ENCODE measurements around the gene C19orf85.
"Not testable (repeated sequence)": the region's sequence is repeated elsewhere in the genome, so short reads cannot be mapped to it uniquely, and the experiment has no call there.

The C19orf85 gene

DNA sequence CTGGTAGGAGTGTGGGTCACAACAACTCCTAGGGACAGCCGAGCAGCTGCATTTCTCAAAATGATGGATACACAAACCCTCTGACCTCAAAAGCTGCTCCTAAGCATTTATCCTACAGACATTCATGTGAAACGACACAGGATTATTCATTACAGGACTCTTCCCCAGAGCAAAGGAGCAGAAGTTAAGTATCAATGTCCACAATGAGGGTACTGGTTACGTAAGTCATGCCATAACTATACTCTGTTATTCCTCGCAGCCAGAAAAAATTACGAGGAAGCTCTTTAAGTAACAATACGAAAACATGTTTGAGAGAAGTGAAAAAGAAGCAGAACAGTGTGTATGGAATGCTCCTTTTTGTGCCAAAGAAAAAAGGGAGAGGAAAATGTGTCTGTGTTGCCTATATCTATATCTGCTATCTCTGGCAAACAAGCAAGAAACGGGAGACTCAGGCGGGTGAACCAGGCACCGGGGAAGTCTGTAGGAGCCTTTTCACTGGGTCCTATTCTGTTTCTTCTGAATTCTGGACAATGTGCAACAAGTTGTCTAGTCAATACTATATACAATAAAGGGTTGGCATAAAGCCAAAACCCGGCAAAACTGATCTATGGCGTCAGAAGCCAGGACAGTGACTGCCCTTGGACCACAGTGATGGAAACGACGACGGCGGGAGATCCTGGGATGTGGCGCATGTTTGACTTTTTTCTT, 4.4 kb downstream of the C19orf85 start:
- Mint-ChIP-seq H3K27me3 (no peaks in the 10 kb centered on the region), H3K27ac (no peak overlapping the region), H3K9me3 (no peaks in the 10 kb centered on the region), H3K4me1 (ENCODE audit: low read depth) (peaks cover 24% of the 10 kb centered on the region), H3K36me3 (ENCODE audit: low read depth) (no peaks in the 10 kb centered on the region), H3K4me3 (peak overlapping the region; percentile 85)

DNA sequence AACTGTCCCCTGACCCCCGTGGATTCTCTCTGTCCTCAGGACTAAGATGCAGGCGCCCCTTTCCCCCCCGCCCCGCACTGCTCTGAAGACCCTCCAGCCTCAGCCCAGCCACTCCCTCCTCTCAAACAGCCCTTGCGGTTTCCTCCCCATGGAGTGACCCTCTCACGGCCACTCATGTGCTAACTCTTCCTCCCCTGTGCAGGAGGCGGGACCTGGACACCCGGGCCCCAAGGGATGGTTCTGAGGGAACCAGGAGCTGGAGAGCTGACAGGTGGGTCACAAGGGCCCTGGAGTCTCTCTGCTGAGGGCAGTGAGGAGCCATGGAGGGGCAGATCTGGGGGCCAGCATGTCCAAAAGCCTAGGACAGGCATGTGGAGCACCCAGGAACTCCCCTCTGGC, 5.0 kb downstream of the C19orf85 start:
- Mint-ChIP-seq H3K4me3 (peak overlapping the region; percentile 85), H3K27ac (no peak overlapping the region), H3K4me1 (ENCODE audit: low read depth) (peaks cover 24% of the 10 kb centered on the region), H3K9me3 (no peaks in the 10 kb centered on the region), H3K36me3 (ENCODE audit: low read depth) (no peaks in the 10 kb centered on the region), H3K27me3 (no peaks in the 10 kb centered on the region)

DNA sequence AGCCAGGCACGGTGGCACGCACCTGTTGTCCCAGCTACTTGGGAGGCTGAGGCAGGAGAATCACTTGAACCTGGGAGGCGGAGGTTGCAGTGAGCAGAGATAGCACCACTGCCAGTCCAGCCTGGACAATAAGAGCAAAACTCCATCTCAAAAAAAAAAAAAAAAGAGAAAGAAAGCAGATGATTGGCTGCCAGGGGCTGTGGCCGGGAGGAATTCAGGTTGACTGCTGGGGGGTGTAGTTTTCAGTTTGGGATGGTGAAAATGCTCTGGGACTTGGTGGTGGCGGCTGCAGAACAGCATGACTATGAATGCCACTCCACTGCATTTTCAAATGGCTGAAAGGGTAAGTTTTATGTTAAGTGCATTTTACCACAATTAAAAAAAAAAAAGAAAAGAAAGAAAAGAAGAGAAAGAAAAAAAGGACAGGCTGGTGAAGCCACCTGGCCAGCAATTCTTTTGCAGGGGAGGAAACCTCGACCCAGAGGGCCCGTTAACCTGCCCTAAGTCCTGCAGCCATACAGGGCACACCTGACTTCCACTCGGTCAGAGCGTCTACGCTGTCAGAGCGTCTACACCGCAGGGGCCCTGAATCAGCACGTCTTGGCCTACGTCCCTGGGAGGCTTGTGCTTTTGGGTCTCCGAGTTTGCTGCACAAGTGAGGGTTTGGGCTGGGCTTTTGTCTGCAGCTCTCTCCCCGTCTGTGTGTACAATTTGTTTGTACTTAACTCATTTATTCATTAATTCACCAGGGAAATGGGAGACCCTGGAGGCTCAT, 6.7 kb downstream of the C19orf85 start:
- H3K9me3 Mint-ChIP-seq = no peaks in the 10 kb centered on the region
- H3K27ac Mint-ChIP-seq = no peak overlapping the region

DNA sequence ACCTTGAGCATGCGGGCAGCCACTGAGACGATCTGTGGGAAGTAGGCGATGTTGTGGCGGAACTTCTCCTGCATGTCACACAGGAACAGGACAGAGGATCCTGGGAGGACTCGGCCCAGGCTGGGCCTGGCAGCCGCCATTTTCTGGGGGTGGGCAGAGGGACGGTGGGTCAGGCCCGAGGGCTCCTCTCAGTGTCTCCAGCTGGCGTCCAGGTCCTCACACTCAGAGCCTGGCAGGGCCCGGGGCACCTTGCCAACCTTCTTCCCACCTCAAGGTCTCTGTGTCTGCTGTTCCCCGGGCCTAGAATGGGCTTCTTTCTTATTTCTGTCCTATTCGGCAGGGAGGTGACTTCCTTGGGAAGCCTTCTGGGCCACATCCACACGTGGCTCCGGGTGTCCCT, 8.2 kb downstream of the C19orf85 start:
- Mint-ChIP-seq H3K27ac (no peak overlapping the region), H3K4me3 (no peak overlapping the region), H3K27me3 (peaks cover 15% of the 10 kb centered on the region), H3K9me3 (no peaks in the 10 kb centered on the region), H3K36me3 (ENCODE audit: low read depth) (peaks cover 11% of the 10 kb centered on the region), H3K4me1 (ENCODE audit: low read depth) (peaks cover 22% of the 10 kb centered on the region)

More for the DNA sequence above, 6.7 kb downstream of the C19orf85 start:
- peaks cover 29% of the 10 kb centered on the region for H3K4me1 Mint-ChIP-seq (ENCODE audit: low read depth)
- peaks cover 11% of the 10 kb centered on the region for H3K36me3 Mint-ChIP-seq (ENCODE audit: low read depth)
- H3K27me3 Mint-ChIP-seq = peaks cover 11% of the 10 kb centered on the region
- H3K4me3 Mint-ChIP-seq = no peak overlapping the region

DNA sequence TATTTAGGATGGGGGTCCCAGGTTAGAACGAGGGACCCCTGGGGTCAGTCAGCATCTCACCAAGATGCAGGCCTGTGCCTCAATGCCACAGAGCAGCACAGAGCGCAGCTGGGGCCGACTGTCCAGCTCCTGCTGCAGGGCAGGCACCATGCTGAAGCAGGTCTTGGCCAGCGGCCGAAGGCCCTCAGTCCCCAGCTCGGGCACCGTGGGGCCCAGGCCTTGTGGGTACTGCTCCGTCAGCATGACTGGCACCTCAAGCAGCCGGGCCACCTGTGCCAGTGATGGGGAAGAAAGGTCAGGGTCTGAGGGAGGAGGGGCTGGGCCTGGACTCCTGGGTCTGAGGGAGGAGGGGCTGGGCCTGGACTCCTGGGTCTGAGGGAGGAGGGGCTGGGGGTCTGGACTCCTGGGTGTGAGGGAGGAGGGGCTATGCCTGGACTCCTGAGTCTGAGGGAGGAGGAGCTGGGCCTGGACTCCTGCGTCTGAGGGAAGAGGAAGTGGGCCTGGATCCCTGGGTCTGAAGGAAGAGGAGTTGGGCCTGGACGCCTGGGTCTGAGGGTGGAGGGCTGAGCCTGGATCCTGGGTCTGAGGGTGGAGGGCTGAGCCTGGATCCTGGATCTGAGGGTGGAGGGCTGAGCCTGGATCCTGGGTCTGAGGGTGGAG, 8.8 kb downstream of the C19orf85 start:
- H3K27me3 Mint-ChIP-seq = peaks cover 19% of the 10 kb centered on the region
- H3K4me1 Mint-ChIP-seq (ENCODE audit: low read depth) = peaks cover 19% of the 10 kb centered on the region
- H3K36me3 Mint-ChIP-seq (ENCODE audit: low read depth) = peaks cover 11% of the 10 kb centered on the region
- no peak overlapping the region for H3K27ac Mint-ChIP-seq
- H3K9me3 Mint-ChIP-seq = no peaks in the 10 kb centered on the region
- H3K4me3 Mint-ChIP-seq = no peak overlapping the region

DNA sequence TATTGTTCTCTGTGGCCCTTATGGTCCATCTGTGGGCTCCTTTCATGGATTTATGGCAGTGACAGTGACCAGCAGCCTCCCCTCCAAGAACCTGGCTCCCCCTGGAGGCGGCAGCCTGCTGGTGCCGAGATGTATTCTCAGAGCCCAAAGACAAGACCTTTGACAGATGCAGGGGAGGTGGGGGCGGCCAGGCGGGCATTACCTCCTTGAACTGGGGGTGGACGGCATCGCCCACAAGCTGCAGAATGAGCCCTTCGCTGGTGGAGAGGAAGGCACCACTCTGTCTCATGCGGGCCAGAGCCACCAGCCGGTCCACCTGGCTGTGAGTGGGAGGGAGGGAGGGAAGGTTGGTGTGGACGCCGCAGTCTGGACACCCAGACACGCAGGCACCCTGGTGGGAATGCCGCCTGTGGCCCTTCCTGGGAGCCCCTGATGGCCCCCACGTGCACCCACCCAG, 9.7 kb downstream of the C19orf85 start:
- Mint-ChIP-seq H3K36me3 (ENCODE audit: low read depth) (peaks cover 11% of the 10 kb centered on the region), H3K4me1 (ENCODE audit: low read depth) (peaks cover 10% of the 10 kb centered on the region), H3K4me3 (no peak overlapping the region), H3K27ac (no peak overlapping the region), H3K9me3 (no peaks in the 10 kb centered on the region), H3K27me3 (peaks cover 23% of the 10 kb centered on the region)

DNA sequence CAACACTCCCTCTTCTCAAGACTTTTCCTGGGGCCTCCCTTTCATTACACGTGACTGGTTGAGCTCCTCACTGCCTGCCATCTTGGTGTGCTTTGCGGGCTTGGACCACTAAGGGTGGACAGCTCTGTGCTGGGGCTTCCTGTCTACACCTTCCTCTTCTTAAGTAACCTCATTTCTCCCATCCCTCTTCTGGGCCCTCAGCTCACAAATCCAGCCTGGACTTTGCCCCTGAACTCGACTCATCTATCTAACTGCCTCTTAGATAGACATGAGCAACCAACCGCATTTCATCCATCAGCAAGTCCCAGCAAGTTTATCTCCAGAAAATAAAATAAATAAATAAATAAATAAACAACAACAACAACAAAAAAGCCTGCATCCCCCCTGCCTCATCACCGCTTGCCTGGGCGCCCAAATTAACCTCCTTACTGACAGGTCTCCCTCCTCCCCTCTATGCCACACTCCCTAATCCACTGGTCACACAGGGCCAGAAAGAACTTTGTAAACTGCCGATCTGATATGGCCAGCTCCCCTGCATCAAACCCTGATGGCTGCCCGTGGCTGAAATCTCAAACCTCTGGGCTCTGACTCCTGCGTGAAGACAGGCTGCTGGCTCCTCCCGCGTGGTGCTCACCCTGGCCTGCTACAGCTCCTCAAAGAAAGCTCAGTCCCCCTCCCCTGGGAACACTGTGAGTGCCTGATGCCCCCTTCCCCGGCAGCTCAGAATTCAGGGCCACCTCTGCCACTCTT, 10.9 kb downstream of the C19orf85 start:
- no peak overlapping the region for H3K4me3 Mint-ChIP-seq
- peaks cover 23% of the 10 kb centered on the region for H3K27me3 Mint-ChIP-seq
- peaks cover 11% of the 10 kb centered on the region for H3K36me3 Mint-ChIP-seq (ENCODE audit: low read depth)
- H3K27ac Mint-ChIP-seq = no peak overlapping the region
- peaks cover 9% of the 10 kb centered on the region for H3K4me1 Mint-ChIP-seq (ENCODE audit: low read depth)
- H3K9me3 Mint-ChIP-seq = no peaks in the 10 kb centered on the region

DNA sequence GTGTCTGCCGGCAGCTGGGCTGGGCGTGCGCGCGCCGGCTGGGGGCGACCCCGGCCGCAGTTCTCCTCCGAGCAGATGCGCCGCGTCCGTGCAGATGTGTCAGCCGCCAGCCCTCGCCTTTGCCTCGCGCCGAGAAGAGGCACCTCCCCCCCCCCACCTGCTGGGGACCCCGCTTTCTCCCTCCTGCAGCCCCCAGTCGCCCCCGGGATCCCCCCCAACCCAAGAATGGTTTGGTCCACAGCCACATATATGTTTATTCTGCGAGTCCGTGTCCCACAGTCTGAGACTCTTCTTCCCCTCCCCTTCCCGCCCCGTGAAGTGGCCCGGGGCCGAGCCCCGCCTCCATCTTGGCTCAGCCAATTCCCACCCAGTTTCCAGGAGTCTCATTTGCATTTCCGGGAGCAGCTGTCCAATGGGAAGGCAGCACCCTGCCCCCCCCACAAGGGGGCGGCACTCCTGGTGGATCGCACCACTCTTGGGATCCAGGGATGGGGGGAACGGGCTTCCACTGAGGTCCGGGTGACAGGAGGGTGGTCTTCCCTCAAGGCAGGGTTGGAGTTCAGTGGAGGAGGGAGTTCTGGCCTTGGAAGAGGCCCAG, 11.7 kb downstream of the C19orf85 start:
- Mint-ChIP-seq H3K9me3 (no peaks in the 10 kb centered on the region), H3K27ac (no peak overlapping the region), H3K4me1 (ENCODE audit: low read depth) (peaks cover 9% of the 10 kb centered on the region), H3K27me3 (peaks cover 23% of the 10 kb centered on the region), H3K4me3 (no peak overlapping the region), H3K36me3 (ENCODE audit: low read depth) (peaks cover 11% of the 10 kb centered on the region)

DNA sequence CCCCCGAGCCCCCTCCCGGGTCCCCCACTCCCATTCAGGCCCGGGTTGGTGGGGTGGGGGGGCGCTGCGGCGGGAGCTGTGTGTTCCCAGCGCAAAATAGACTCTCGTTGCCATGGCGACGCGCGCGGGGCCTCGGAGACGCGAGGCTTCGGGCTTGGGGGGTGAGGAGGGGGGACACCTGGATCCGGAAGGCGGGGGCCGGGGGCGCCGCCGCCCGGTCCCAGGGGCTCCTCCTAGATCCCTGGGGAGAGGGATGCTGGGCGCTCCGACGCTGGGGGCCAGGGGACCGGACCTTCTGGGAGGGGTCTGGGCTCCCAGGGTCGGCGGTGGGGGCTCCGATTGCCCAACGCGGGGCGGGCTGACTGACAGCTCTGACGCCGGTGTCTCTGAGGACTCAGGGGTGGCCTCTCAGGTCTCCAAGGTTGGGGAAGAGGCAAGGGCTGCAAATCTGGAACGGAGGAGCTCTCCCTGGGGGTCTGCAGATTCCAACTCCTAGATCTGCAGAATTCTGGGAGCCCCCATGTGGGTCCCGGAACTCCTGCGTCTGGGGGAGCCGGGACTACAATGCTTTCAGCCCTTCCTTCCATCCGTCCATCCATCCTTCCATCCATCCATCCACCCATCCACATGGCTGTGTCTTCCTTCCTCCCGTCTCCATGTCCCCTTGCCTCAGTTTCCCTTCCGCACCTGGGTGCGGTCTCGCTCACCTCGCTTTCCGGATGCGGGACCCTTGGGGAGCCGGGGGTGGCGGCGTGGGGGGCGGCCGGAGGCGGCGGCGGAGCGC, 12.4 kb downstream of the C19orf85 start:
- Mint-ChIP-seq H3K4me3 (peak overlapping the region; percentile 55), H3K36me3 (ENCODE audit: low read depth) (peaks cover 11% of the 10 kb centered on the region), H3K27ac (no peak overlapping the region), H3K4me1 (ENCODE audit: low read depth) (peaks cover 9% of the 10 kb centered on the region), H3K9me3 (no peaks in the 10 kb centered on the region), H3K27me3 (peaks cover 23% of the 10 kb centered on the region)

DNA sequence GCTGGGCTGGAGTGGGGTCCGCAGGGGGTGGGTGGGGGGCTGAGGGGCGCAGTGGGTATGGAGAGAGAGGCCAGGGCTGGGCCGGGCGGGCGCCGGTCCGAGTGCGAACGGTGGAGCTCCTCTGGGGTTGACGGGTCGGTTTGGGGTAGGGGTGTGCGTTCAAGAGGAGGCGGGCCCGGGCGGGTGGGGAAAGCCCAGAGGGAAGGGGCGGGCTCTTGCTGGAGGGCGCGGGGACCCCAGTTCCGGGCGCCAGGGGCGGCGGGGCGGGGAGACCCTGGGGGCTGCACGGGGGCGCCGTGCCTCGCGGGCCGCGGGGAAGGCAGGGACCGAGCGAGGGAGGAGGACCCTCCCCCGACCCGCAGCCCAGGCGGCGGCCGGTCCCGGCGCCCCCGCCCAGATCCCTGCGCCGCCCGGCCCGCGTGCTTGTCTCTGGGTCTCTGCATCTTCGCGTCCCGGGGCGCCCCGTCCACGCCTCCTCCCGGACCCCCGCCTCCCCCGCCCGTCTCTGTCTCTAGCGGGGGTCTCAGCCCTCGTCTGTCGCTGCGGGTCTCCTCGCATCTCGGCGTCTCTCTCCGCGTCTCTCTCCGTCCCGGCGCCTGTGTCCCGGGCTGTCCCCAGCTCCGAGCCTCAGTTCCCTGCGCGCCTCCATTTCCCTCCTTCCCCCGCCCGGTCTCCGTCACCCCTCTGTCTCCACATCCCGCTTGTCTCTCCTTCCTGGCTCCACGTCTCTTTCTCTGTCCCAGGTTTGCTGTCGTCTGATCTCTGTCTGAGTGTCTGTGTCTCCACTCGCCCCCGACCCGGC, 13.2 kb downstream of the C19orf85 start:
- peak overlapping the region; percentile 40 for H3K27ac Mint-ChIP-seq
- peaks cover 23% of the 10 kb centered on the region for H3K27me3 Mint-ChIP-seq
- H3K9me3 Mint-ChIP-seq = no peaks in the 10 kb centered on the region
- H3K36me3 Mint-ChIP-seq (ENCODE audit: low read depth) = peaks cover 11% of the 10 kb centered on the region
- peaks cover 9% of the 10 kb centered on the region for H3K4me1 Mint-ChIP-seq (ENCODE audit: low read depth)
- H3K4me3 Mint-ChIP-seq = peak overlapping the region; percentile 55

DNA sequence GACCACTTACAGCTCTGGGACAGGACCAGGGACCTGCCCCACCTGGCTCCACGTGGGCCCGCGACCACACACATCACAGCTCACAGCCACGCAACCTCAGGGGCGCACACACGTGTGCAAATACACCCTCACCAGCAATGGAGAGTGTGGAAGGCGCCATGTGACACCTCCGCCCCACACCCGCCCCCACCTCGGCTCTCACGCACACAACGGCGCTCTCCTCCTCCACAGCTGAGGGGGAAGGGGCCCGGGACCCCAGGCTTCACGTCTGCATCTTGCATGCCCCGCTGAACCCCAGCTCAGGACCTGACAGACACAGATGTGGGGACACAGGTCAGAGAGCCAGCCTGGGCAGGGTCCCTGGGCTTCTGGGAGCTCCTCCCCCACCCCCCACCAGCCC, 15.1 kb downstream of the C19orf85 start:
- peaks cover 36% of the 10 kb centered on the region for H3K27me3 Mint-ChIP-seq
- peaks cover 11% of the 10 kb centered on the region for H3K36me3 Mint-ChIP-seq (ENCODE audit: low read depth)
- H3K9me3 Mint-ChIP-seq = no peaks in the 10 kb centered on the region
- no peak overlapping the region for H3K27ac Mint-ChIP-seq
- no peak overlapping the region for H3K4me3 Mint-ChIP-seq
- H3K4me1 Mint-ChIP-seq (ENCODE audit: low read depth) = peaks cover 9% of the 10 kb centered on the region

DNA sequence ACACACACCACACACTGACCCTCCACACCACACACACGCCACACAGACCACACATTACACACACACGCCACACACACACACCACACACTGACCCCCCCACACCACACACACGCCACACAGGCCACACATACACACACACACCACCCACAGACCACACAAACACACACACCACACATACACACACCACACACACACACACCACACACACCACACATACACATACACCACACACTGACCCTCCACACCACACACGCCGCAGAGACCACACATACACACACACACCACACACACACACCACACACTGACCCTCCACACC, 16.4 kb downstream of the C19orf85 start:
- H3K9me3 Mint-ChIP-seq; H3K4me1 Mint-ChIP-seq (ENCODE audit: low read depth); H3K36me3 Mint-ChIP-seq (ENCODE audit: low read depth); H3K4me3 Mint-ChIP-seq; H3K27ac Mint-ChIP-seq: not testable (repeated sequence)
- H3K27me3 Mint-ChIP-seq = peaks cover 39% of the 10 kb centered on the region

DNA sequence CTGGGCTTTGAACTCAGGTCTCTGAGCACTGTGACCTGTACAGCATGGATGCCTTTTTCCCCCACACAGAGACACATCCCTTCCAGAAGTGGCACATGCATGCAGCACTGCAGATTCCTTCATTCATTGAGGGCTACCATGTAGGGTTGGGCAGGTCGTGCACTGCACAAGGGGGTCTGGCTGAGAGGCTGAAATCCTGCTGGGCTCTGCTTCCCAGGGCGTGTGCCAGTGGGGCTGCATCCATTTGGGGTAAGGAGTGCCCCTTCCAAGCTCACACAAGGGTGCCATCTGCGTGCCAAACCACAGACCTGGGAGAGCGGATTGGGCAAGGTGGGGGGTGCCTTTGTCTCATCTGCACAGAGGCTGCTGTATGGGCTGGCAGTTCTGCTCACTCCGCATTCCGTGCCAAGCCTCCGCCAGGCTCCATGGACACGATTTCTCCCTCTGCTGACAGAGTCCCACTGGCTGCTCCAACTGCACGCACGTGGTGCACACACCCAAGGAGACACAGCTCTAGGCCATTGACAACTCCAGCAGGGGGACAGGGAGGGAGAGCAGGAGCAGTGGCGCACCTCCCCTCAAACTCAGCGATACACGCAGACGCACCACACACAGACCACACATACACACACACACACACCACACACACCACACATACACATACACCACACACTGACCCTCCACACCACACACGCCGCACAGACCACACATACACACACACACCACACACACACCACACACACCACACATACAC, 17.0 kb downstream of the C19orf85 start:
- peaks cover 4% of the 10 kb centered on the region for H3K4me1 Mint-ChIP-seq (ENCODE audit: low read depth)
- no peak overlapping the region for H3K27ac Mint-ChIP-seq
- H3K27me3 Mint-ChIP-seq = peaks cover 43% of the 10 kb centered on the region
- H3K9me3 Mint-ChIP-seq = no peaks in the 10 kb centered on the region
- H3K36me3 Mint-ChIP-seq (ENCODE audit: low read depth) = no peaks in the 10 kb centered on the region
- no peak overlapping the region for H3K4me3 Mint-ChIP-seq

Data from stimulated activated naive CD8-positive, alpha-beta T cell treated with anti-CD3 and anti-CD28 coated beads, Interleukin-15, Interleukin-2, amounts not matched to agents 100 ng/mL and 50 ng/mL, for 24 hours (primary cell).